ENCODE measurements around the gene ZBTB6.

GRCh38 chr9:122875523-122875922, 37.6 kb downstream of the ZBTB6 start:
- TF ChIP-seq CTCF (IDR thresholded peaks at IDR 0.05) (no peak), POLR2A (IDR thresholded peaks at IDR 0.05) (no peak)

Measured in breast epithelium (tissue), 3 donors.